PC-9 (cell line): Measurements from ENCODE around the gene GNG10. TPM values are rescaled to one million over a fixed set of nuclear protein-coding genes. Genes with fewer than 3 reads are reported as not detected.

Experiments used
- BruUV-seq: library from RNA; stranded (reverse); fragments of 400-500 nt; replicated peaks from 2 replicates; lab custom pipeline; 2021; lab: Mats Ljungman, UMichigan
- CTCF ChIA-PET: fragments of 300-600 bp; sonication (Branson Sonifier 250); formaldehyde crosslinking; loops from one replicate; lab custom pipeline; 2022; ENCODE audit warnings: antibody characterized with exemption; lab: Charles Lee
- POLR2A ChIA-PET: fragments of 300-600 bp; sonication (Branson Sonifier 250); formaldehyde crosslinking; loops from one replicate; lab custom pipeline; 2022; ENCODE audit warnings: antibody characterized with exemption; ENCODE audit not compliant: unreplicated experiment; lab: Charles Lee
- DNase-seq, 2 experiments: peaks; one replicate each; pipeline versions ENCODE4 v3.0.0 to v3.0.0-alpha.2; 2015 to 2022; ENCODE audit warnings: mixed read lengths in 1 of 2
- H2AFZ ChIP-seq: fragments of 200-600 bp; sonication (generic); 2 replicates; pipeline ENCODE4 v1.8.1; 2017; ENCODE audit warnings: antibody characterized with exemption
- H3F3A ChIP-seq: fragments of 200-600 bp; sonication (generic); 2 replicates; pipeline ENCODE4 v1.8.1; 2017; ENCODE audit warnings: antibody characterized with exemption, mild to moderate bottlenecking, low read depth; ENCODE audit not compliant: insufficient read depth
- H3K27ac ChIP-seq: fragments of 200-600 bp; sonication (generic); 2 replicates; pipeline ENCODE4 v1.6.1; 2016; ENCODE audit warnings: mixed run types
- H3K27me3 ChIP-seq: fragments of 200-600 bp; sonication (generic); 2 replicates; pipeline ENCODE4 v1.6.1; 2016; ENCODE audit warnings: low read depth, mixed run types; ENCODE audit not compliant: insufficient read depth
- H3K36me3 ChIP-seq: fragments of 200-600 bp; sonication (generic); 2 replicates; pipeline ENCODE4 v1.6.1; 2016; ENCODE audit warnings: low read depth, mixed run types
- H3K4me1 ChIP-seq: fragments of 200-600 bp; sonication (generic); replicated peaks from 2 replicates; pipeline ENCODE4 v1.6.1; 2016; ENCODE audit warnings: mixed run types; ENCODE audit not compliant: insufficient read depth
- H3K4me2 ChIP-seq: fragments of 200-600 bp; sonication (generic); 2 replicates; pipeline ENCODE4 v1.6.1; 2017; ENCODE audit warnings: mixed run types
- H3K4me3 ChIP-seq: fragments of 200-600 bp; sonication (generic); 2 replicates; pipeline ENCODE4 v1.6.1; 2016; ENCODE audit warnings: mixed run types
- H3K79me2 ChIP-seq: fragments of 200-600 bp; sonication (generic); 2 replicates; pipeline ENCODE4 v1.6.1; 2017; ENCODE audit warnings: low read depth, mixed run types
- H3K9me2 ChIP-seq: fragments of 200-600 bp; sonication (generic); 2 replicates; pipeline ENCODE4 v1.8.1; 2017; ENCODE audit warnings: mild to moderate bottlenecking; ENCODE audit not compliant: insufficient read depth
- H3K9me3 ChIP-seq: fragments of 200-600 bp; sonication (generic); 2 replicates; pipeline ENCODE4 v1.8.1; 2016; ENCODE audit warnings: low read depth; ENCODE audit not compliant: insufficient read depth
- H4K20me1 ChIP-seq: fragments of 200-600 bp; sonication (generic); 2 replicates; pipeline ENCODE4 v1.8.1; 2017; ENCODE audit not compliant: insufficient read depth
- CTCF ChIP-seq: fragments of 200-600 bp; sonication (generic); conservative IDR thresholded peaks from 2 replicates; pipeline ENCODE4 v1.6.1; 2017; ENCODE audit warnings: mixed run types, antibody characterized with exemption, mild to moderate bottlenecking, moderate library complexity
- EZH2 ChIP-seq: fragments of 200-600 bp; sonication (generic); IDR thresholded peaks from 2 replicates; pipeline ENCODE4 v1.8.0; 2017; ENCODE audit warnings: antibody characterized with exemption, low read depth
- intact Hi-C: fragments of 100-400 bp; cut with micrococcal nuclease; formaldehyde crosslinking; loops from one replicate; pipeline ENCODE4 v1.10.0; 2022; ENCODE audit not compliant: unreplicated experiment
- total RNA-seq: library from RNA; stranded (reverse); gene quantifications from 2 replicates; pipeline ENCODE4 v1.2.3, GENCODE V29; 2021

Gene GNG10
- total RNA-seq, 1 experiment from 2014 or later, result 70.8 TPM

GRCh38 chr9:111715471-111715870, 54.1 kb downstream of the GNG10 start:
- intact Hi-C loops, result no loop called here
- POLR2A ChIA-PET, result interaction anchor here (0.7 kb wide), 1 partner anchor 404 kb away, joined by 5 read pairs; no protein-coding TSS in a partner anchor
- no peaks in the 10 kb centered on the region for H3K9me3 ChIP-seq
- H2AFZ ChIP-seq, result no peak overlapping the region
- no peaks in the 10 kb centered on the region for H3K27me3 ChIP-seq
- CTCF ChIA-PET, result no interaction called here
- H3K4me2 ChIP-seq, result no peak overlapping the region
- H3K4me3 ChIP-seq, result no peak overlapping the region
- no TSS peak for BruUV-seq
- no peaks in the 10 kb centered on the region for H3K79me2 ChIP-seq
- no peaks in the 10 kb centered on the region for H3F3A ChIP-seq
- H3K36me3 ChIP-seq, result no peaks in the 10 kb centered on the region
- H3K9me2 ChIP-seq, result no peaks in the 10 kb centered on the region
- no peak overlapping the region for H3K27ac ChIP-seq
- no peaks in the 10 kb centered on the region for H4K20me1 ChIP-seq
- H3K4me1 ChIP-seq, result no peaks in the 10 kb centered on the region
- no peak for DNase-seq
- TF ChIP-seq EZH2 (no peak), CTCF (no peak)

GRCh38 chr9:111719541-111719940, 58.1 kb downstream of the GNG10 start:
- no peaks in the 10 kb centered on the region for H3K79me2 ChIP-seq
- no peaks in the 10 kb centered on the region for H3F3A ChIP-seq
- intact Hi-C loops, result no loop called here
- no TSS peak for BruUV-seq
- H3K27ac ChIP-seq, result no peak overlapping the region
- no peaks in the 10 kb centered on the region for H4K20me1 ChIP-seq
- ChIA-PET POLR2A (interaction anchor here (0.6 kb wide), 1 partner anchor 451 kb away, joined by 5 read pairs; no protein-coding TSS in a partner anchor), CTCF (interaction anchor here (0.6 kb wide), 1 partner anchor 667 kb away, joined by 3 read pairs; no protein-coding TSS in a partner anchor)
- no peak overlapping the region for H3K4me2 ChIP-seq
- H2AFZ ChIP-seq, result no peak overlapping the region
- H3K36me3 ChIP-seq, result no peaks in the 10 kb centered on the region
- H3K9me3 ChIP-seq, result no peaks in the 10 kb centered on the region; the same call in 1 of the 2 replicates
- H3K4me3 ChIP-seq, result no peak overlapping the region
- H3K4me1 ChIP-seq, result no peaks in the 10 kb centered on the region
- DNase-seq, result no peak
- no peaks in the 10 kb centered on the region for H3K9me2 ChIP-seq
- H3K27me3 ChIP-seq, result no peaks in the 10 kb centered on the region
- TF ChIP-seq CTCF (no peak), EZH2 (no peak)

Other genes with a start within 250 kb of the GNG10 start
- gene ECPAS, start 177.2 kb upstream of the GNG10 start, total RNA-seq, result 79.3 and 123 TPM in 2 replicates
- 7.0 and 7.3 TPM in 2 replicates for gene ZNF483, start 136.4 kb upstream of the GNG10 start, total RNA-seq
- 611 and 635 TPM in 2 replicates for gene PTGR1, start 62.0 kb upstream of the GNG10 start, total RNA-seq
- gene DNAJC25, start 30.3 kb upstream of the GNG10 start, total RNA-seq, result 7.3 and 7.9 TPM in 2 replicates
- gene SHOC1, start 133.3 kb downstream of the GNG10 start, total RNA-seq, result 0.20 TPM in 1 of 2 replicates, not detected in the other
- gene UGCG, start 235.2 kb downstream of the GNG10 start, total RNA-seq, result 79.8 and 88.7 TPM in 2 replicates